Activated CD4-positive, alpha-beta T cell treated with anti-CD3 and anti-CD28 coated beads, Interleukin-2, amount 10 ng/mL, durations not matched to agents 7 days and 5 days (primary cell): ENCODE measurements around the gene FOXO3. TPM values are rescaled to one million over a fixed set of nuclear protein-coding genes. Genes with fewer than 3 reads are reported as not detected.
"Not testable (repeated sequence)": the region's sequence is repeated elsewhere in the genome, so short reads cannot be mapped to it uniquely, and the experiment has no call there.

ENCODE experiments used
- CTCF ChIA-PET: fragments of 350-600 bp; sonication (Branson Sonifier 250); formaldehyde crosslinking; loops from one replicate; lab custom pipeline; 2021; ENCODE audit warnings: antibody characterized with exemption; lab: Charles Lee
- POLR2A ChIA-PET: fragments of 350-600 bp; sonication (Branson Sonifier 250); formaldehyde crosslinking; loops from one replicate; lab custom pipeline; 2021; ENCODE audit warnings: antibody characterized with exemption; lab: Charles Lee
- DNase-seq: peaks from one replicate; pipeline ENCODE4 v3.0.0-alpha.2; 2020
- H3K27ac Mint-ChIP-seq: one replicate; pipeline ENCODE4 v1.8.0; 2021; ENCODE audit warnings: mild to moderate bottlenecking, moderate library complexity, mixed read lengths
- H3K27me3 Mint-ChIP-seq: one replicate; pipeline ENCODE4 v1.8.0; 2021; ENCODE audit warnings: mixed read lengths
- H3K36me3 Mint-ChIP-seq: one replicate; pipeline ENCODE4 v1.8.0; 2021; ENCODE audit warnings: low read depth, mixed read lengths
- H3K4me1 Mint-ChIP-seq: one replicate; pipeline ENCODE4 v1.8.0; 2021; ENCODE audit warnings: mixed read lengths
- H3K4me3 Mint-ChIP-seq: one replicate; pipeline ENCODE4 v1.8.0; 2021; ENCODE audit warnings: mild to moderate bottlenecking, moderate library complexity, mixed read lengths
- H3K9me3 Mint-ChIP-seq: one replicate; pipeline ENCODE4 v1.8.0; 2021; ENCODE audit warnings: mixed read lengths
- total RNA-seq, 2 experiments: library from RNA; stranded (reverse); gene quantifications; one replicate each; pipeline ENCODE4 v1.2.3, GENCODE V29; 2021

FOXO3 gene
- total RNA-seq, 2 experiments from 2014 or later: 11.2 to 12.8 TPM

DNA sequence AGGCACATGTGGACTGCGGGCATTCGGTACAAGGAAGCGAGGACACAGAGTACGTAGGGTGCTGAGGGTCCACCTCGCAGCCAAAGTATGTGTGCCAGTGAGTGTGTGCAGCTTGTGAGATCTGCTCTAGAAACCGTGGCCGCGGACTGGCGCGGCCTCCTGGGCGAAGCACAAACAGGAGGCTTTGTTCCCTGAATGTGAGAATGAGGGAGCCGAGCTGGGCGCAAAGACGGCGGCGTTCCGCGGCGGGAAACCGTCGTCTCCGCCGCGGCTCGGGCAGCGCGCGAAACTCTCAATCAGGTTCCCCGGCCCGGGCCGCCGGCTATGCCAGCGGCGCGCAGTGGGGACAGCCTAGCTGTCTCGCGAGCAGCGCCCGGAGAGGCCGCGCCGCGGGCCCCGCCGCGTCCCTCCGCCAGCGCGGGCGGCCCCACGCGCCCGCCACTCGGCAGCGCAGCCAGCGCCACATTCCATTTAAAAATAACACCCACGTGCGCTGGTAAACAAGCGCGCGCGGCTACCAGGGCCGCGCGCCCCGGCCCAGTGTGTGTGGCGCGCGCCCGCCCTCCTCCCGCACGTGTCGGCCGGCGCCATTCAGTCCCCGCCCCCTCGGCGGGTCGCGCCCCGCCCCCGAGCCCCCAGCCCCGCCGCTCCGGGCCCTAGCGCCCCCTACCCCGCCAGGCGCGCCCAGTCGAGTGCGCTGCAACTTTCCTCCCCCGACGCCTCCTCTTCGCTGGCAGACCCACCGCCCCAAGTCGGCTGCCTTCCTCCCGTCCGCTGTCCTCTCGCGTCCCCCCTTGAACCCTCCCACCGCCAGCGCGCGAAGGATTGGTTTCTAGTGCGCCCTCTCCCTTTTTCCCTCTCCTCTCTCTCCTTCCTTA is 3.0 kb upstream of the FOXO3 start:
- peaks cover 38% of the 10 kb centered on the region for H3K27me3 Mint-ChIP-seq
- peak; percentile 76 for DNase-seq
- peak overlapping the region; percentile 98 for H3K27ac Mint-ChIP-seq
- CTCF ChIA-PET: interaction anchor here (0.8 to 2.6 kb wide), 5 partner anchors 11 to 538 kb away, joined by 3 to 7 read pairs (median 4); partner anchors contain the start of gene CEP57L1
- POLR2A ChIA-PET: no interaction called here
- peaks cover 11% of the 10 kb centered on the region for H3K36me3 Mint-ChIP-seq
- H3K9me3 Mint-ChIP-seq: no peaks in the 10 kb centered on the region
- peaks cover 17% of the 10 kb centered on the region for H3K4me1 Mint-ChIP-seq
- peak overlapping the region; percentile 95 for H3K4me3 Mint-ChIP-seq

DNA sequence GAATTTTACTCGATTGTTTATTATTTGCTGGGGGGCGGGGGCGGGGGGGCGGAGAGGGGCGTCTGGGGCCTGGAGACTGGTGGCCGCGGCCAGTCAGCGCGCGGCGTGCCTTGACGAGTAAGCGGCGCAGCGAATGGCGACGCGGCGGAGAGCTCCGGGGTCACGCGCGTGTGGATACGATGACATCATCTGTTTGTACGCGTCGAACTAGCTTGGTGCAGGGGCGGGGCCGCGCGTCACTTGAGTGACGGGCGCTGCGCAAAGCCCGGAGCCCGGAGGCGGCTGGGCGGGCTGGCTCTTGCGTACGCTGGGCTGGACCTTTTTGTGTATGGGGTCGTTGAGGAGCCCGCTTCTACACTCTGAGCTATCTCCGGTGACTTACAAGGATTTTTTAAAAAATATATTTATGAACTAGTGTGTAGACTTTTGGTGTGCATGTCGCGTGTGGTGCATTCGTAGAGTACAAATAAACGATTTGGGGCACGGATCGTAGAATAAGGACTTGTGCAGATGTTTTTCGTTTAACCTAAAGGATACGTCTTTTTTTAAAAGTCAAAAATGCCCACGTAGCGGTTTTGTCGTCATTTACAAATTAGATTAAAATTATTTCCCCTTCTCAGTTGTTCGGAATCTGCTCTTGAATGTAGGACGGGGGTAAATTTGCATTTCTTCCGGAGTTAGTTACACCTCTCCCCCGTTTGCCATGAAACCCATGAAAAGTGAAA is 2.2 kb upstream of the FOXO3 start:
- ChIA-PET CTCF (interaction anchor here (0.6 to 2.6 kb wide), 5 partner anchors 10 to 537 kb away, joined by 3 to 7 read pairs (median 4); partner anchors contain the start of gene CEP57L1), POLR2A (interaction anchor here (0.7 kb wide), 1 partner anchor 274 kb away, joined by 3 read pairs; no protein-coding TSS in a partner anchor)

DNA sequence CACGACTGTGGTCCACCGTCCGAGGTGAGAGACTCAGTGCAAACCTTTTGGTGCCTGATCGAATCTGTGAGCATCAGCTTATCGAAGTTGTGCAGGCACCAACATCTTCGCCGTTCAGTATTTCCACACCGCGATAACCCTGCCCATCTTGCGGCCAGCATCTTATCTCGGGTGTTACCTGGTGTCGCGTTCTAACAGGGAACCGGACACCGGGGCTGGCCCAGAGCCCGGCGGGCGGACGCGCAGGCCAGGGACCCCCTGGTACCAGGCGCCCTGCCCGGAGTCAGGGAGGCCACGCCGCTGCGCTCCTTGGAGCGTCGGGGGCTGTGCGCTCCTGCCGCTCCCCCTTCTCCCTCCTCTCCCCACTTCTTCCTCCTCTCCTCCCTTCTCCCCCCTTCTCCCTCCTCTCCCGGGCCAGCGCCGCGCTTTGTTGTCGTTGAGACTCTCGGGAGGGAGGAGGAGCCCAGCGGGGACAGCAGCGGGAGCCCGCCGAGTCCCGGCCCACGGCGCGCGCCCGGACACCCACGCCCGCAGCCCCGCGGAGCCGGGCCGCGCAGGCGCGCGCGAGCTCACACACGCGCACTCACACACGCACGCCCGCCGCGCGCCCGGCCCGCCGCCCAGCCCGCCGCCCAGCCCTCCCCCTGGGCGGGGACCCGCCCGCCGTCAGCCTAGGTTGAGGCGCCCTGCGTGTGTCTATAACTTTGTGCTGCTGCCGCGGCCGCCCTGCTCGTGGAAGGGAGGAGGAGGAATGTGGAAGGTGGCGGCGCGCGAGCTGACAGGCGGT is 1.4 kb upstream of the FOXO3 start:
- CTCF ChIA-PET: interaction anchor here (0.6 to 2.6 kb wide), 3 partner anchors 9 to 535 kb away, joined by 4 to 7 read pairs (median 5); no protein-coding TSS in a partner anchor
- H3K27ac Mint-ChIP-seq: peak overlapping the region; percentile 98
- peak; percentile 90 for DNase-seq
- peaks cover 29% of the 10 kb centered on the region for H3K27me3 Mint-ChIP-seq
- peaks cover 29% of the 10 kb centered on the region for H3K4me1 Mint-ChIP-seq
- H3K36me3 Mint-ChIP-seq: peaks cover 18% of the 10 kb centered on the region
- POLR2A ChIA-PET: interaction anchor here (0.6 to 0.7 kb wide), 2 partner anchors 273 to 526 kb away, joined by 3 read pairs; no protein-coding TSS in a partner anchor
- peak overlapping the region; percentile 95 for H3K4me3 Mint-ChIP-seq
- no peaks in the 10 kb centered on the region for H3K9me3 Mint-ChIP-seq

More for the DNA sequence above, 2.2 kb upstream of the FOXO3 start:
- H3K4me3 Mint-ChIP-seq: peak overlapping the region; percentile 95
- peak overlapping the region; percentile 98 for H3K27ac Mint-ChIP-seq
- H3K27me3 Mint-ChIP-seq: peaks cover 36% of the 10 kb centered on the region
- H3K36me3 Mint-ChIP-seq: peaks cover 18% of the 10 kb centered on the region
- H3K4me1 Mint-ChIP-seq: peaks cover 24% of the 10 kb centered on the region
- no peaks in the 10 kb centered on the region for H3K9me3 Mint-ChIP-seq
- DNase-seq: peak; percentile 97

DNA sequence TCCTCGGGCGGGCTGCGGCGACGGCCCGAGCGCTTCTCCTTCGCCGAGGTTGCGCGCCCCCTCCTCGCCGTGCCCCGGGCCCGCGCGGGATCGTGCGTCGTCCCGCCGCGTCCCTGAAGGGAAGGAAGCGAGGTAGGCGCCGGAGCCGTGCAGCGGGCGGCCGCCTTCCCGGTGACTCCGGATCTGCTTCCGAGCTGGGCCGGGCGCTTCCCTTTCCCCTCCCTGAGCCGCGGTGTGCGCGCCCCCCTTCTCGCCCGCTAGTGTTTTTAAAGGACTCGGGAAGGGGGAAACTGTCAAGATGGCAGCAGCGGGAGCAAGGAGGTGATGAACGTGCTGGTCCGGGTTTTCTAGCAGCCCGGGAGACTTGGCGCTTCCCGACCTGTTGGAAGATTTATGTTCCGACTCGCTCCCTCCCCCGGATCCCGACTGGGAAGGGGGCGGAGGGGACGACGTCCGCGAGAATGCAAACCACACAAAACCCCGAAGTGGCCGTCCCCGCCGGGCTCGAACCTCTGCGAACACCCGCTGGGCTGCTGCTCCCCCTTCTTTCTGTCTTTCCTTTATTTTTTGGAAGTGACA is 744 bp upstream of the FOXO3 start:
- DNase-seq: no peak
- ChIA-PET CTCF (interaction anchor here (0.5 to 1.0 kb wide), 2 partner anchors 512 to 646 kb away, joined by 3 to 4 read pairs; no protein-coding TSS in a partner anchor), POLR2A (interaction anchor here (0.6 kb wide), 1 partner anchor 525 kb away, joined by 3 read pairs; no protein-coding TSS in a partner anchor)
- Mint-ChIP-seq H3K36me3 (peaks cover 18% of the 10 kb centered on the region), H3K9me3 (no peaks in the 10 kb centered on the region), H3K4me3 (peak overlapping the region; percentile 81), H3K4me1 (peaks cover 36% of the 10 kb centered on the region), H3K27me3 (peaks cover 24% of the 10 kb centered on the region), H3K27ac (peak overlapping the region; percentile 80)

DNA sequence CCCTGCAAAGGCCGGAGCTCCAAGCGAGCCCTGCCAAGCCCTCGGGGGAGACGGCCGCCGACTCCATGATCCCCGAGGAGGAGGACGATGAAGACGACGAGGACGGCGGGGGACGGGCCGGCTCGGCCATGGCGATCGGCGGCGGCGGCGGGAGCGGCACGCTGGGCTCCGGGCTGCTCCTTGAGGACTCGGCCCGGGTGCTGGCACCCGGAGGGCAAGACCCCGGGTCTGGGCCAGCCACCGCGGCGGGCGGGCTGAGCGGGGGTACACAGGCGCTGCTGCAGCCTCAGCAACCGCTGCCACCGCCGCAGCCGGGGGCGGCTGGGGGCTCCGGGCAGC is 561 bp downstream of the FOXO3 start:
- CTCF ChIA-PET, POLR2A ChIA-PET, H3K9me3 Mint-ChIP-seq: not testable (repeated sequence)

DNA sequence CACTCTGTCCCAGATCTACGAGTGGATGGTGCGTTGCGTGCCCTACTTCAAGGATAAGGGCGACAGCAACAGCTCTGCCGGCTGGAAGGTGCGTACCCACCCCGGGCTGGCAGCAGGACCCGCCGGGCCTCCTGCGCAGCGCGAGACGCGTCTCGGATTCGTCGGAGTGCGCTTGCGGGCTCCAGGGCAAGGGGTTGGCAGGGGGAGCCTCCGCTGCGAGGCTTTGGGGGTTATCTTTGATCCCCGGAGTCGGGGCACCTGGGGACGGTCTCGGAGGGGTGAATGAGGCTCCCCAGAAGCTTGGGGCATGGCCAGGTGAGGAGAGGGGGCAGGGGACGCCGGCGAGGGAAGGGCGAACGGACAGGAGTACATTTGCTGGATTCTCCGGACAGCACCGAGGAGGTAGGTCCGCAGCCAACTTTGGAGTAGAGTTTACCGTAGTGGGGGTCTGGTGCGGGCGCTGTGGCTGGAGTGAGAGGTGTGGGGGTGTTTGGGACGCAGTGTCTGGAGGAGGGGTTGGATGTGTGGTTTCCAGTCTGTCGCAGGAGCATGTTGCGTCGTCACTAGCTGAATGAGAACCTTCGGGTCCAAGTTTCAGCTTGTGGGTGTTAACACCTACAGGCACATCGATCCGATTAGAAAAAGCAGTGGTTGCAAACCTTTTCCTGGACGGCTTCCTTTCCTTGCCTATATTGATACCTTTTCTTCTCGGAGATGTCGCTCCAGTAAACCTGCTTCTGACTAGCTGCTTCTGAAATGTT is 1.2 kb downstream of the FOXO3 start:
- H3K36me3 Mint-ChIP-seq: peaks cover 27% of the 10 kb centered on the region
- peaks cover 51% of the 10 kb centered on the region for H3K4me1 Mint-ChIP-seq
- CTCF ChIA-PET: interaction anchor here (1.0 kb wide), 1 partner anchor 8 kb away, joined by 3 read pairs; no protein-coding TSS in a partner anchor
- no peaks in the 10 kb centered on the region for H3K9me3 Mint-ChIP-seq
- peak overlapping the region; percentile 64 for H3K4me3 Mint-ChIP-seq
- peaks cover 15% of the 10 kb centered on the region for H3K27me3 Mint-ChIP-seq
- POLR2A ChIA-PET: no interaction called here
- no peak overlapping the region for H3K27ac Mint-ChIP-seq
- no peak for DNase-seq

More for the DNA sequence above, 561 bp downstream of the FOXO3 start:
- Mint-ChIP-seq H3K27me3 (peaks cover 20% of the 10 kb centered on the region), H3K36me3 (peaks cover 22% of the 10 kb centered on the region), H3K4me1 (peaks cover 49% of the 10 kb centered on the region)
- not testable (repeated sequence) for DNase-seq, H3K27ac Mint-ChIP-seq, H3K4me3 Mint-ChIP-seq

DNA sequence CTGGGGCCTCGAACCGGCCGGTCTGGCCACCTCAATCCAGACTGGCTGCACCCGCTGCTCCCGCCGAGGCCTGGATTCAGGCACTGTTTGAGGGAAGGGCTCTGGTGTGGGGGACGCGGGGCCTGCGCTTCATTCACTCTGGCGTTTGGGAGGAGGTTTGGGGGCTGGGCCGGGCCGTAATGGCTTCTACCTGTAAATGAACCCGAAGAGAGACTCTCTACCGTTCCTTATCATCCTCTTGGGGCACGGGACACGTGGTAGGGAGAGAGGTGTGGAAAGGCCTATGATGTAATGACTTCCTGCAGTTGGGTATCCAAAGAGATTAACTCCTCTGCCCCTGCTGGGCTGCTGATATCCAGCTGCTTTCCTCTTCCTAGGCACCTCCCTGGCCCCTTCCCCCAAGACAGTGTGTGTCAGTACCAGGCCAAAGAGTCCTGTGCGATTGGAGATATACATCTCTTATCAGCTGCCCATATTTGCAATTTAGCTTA is 1.8 kb downstream of the FOXO3 start:
- Mint-ChIP-seq H3K9me3 (no peaks in the 10 kb centered on the region), H3K4me1 (peaks cover 45% of the 10 kb centered on the region), H3K27me3 (peaks cover 17% of the 10 kb centered on the region), H3K4me3 (peak overlapping the region; percentile 64), H3K27ac (no peak overlapping the region), H3K36me3 (peaks cover 32% of the 10 kb centered on the region)
- POLR2A ChIA-PET: no interaction called here
- no peak for DNase-seq
- CTCF ChIA-PET: interaction anchor here (1.0 kb wide), 1 partner anchor 9 kb away, joined by 3 read pairs; no protein-coding TSS in a partner anchor

DNA sequence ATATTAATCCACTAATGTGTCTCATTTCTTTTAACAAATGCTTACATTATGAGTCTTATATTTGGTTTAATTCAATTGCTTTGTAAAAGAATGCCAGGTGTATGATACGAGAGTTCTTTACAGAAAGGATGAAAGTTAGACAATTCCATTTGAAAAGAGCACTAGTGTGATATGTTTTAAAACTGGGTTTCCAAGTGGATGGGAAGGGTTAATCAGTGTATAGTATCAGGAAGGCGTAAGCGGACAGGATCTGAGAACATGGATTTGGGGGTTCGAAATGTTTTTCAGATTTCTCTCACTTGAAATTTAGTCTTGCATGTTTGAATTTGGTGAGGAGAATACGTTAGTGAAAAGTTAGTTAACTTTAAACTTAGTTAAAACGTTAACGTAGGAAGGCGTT is 2.6 kb downstream of the FOXO3 start:
- peaks cover 35% of the 10 kb centered on the region for H3K36me3 Mint-ChIP-seq
- POLR2A ChIA-PET: no interaction called here
- no peak overlapping the region for H3K4me3 Mint-ChIP-seq
- no peaks in the 10 kb centered on the region for H3K9me3 Mint-ChIP-seq
- no peak overlapping the region for H3K27ac Mint-ChIP-seq
- H3K27me3 Mint-ChIP-seq: peaks cover 17% of the 10 kb centered on the region
- H3K4me1 Mint-ChIP-seq: peaks cover 48% of the 10 kb centered on the region
- no peak for DNase-seq
- CTCF ChIA-PET: no interaction called here

DNA sequence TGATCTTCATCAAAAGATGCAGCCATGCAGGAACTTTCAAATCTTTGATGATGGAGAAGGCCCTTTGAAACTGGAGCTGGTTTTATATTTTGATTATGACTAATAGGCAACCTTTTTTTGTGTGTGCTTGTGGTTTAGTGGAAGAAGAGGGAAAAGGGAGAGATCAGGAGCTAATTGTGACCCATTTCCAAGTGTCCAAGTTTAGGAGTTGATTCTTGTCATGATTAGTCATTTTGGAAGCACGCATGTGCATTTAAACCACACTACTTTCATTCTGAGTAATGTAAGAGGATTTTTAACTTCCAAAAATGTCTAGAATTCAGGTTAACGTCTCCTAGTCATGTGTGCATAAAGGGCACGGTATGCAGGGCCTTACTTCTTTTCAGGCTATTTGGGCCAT is 3.5 kb downstream of the FOXO3 start:
- Mint-ChIP-seq H3K4me1 (peaks cover 51% of the 10 kb centered on the region), H3K36me3 (peaks cover 42% of the 10 kb centered on the region)
- no peak for DNase-seq

DNA sequence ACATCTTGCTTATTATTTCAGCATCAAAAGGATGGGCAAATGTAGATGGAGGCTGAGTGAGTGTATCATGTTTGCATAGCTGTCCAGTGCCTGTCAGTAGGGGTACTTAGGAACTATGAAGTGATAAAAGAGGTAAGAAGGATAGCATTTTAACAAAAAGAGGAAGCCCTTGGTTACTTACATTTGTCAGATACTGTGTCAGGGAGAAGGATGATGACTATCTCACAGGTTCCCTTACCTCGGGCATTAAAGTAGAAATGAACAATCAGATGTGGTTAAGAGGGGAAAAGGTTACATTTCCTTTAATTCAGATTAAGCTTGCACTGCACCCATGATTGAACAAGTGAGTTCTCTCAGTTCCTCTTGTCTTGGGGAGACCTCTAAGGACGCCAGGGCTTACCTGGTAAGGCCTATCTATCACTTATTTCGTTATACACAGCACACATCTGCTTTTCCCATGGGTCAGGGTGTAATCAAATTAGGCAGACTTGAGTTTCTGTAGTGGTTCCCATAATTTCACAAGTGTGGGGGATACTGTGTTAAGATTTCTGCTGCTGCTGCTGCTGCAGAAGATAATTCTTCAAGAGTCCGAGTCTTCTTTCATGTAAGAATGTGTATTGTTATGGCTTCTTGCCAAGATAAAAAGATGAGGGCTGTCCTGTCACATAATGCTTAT is 4.5 kb downstream of the FOXO3 start:
- peaks cover 46% of the 10 kb centered on the region for H3K36me3 Mint-ChIP-seq
- POLR2A ChIA-PET: no interaction called here
- H3K4me3 Mint-ChIP-seq: peak overlapping the region; percentile 17
- peaks cover 51% of the 10 kb centered on the region for H3K4me1 Mint-ChIP-seq
- DNase-seq: peak; percentile 29
- H3K9me3 Mint-ChIP-seq: no peaks in the 10 kb centered on the region
- peak overlapping the region; percentile 62 for H3K27ac Mint-ChIP-seq
- CTCF ChIA-PET: no interaction called here
- peaks cover 17% of the 10 kb centered on the region for H3K27me3 Mint-ChIP-seq

More for the DNA sequence above, 3.5 kb downstream of the FOXO3 start:
- Mint-ChIP-seq H3K9me3 (no peaks in the 10 kb centered on the region), H3K4me3 (no peak overlapping the region), H3K27me3 (peaks cover 17% of the 10 kb centered on the region), H3K27ac (no peak overlapping the region)
- POLR2A ChIA-PET: interaction anchor here (0.6 kb wide), 1 partner anchor 11 kb away, joined by 12 read pairs; no protein-coding TSS in a partner anchor
- CTCF ChIA-PET: no interaction called here
